ENCODE data around the gene MED27. TPM values are rescaled to one million over a fixed set of nuclear protein-coding genes. Genes with fewer than 3 reads are reported as not detected.

The MED27 gene
- total RNA-seq, 1 experiment from 2014 or later = 30.4 TPM

- intact Hi-C loops (cut with micrococcal nuclease; ENCODE audit: unreplicated experiment) = no loop called here
- no peaks in the 10 kb centered on the region for H3K27me3 Mint-ChIP-seq (ENCODE audit: insufficient read depth, unreplicated experiment)
- peaks cover 10% of the 10 kb centered on the region for H3K9me3 Mint-ChIP-seq (ENCODE audit: unreplicated experiment)
- H3K4me1 ChIP-seq = no peaks in the 10 kb centered on the region
- no peaks in the 10 kb centered on the region for H3K27me3 ChIP-seq (replicated peaks; ENCODE audit: control insufficient read depth, insufficient read depth, low read length)
- no peak overlapping the region for H3K27ac Mint-ChIP-seq (ENCODE audit: unreplicated experiment)
- no peaks in the 10 kb centered on the region for H3K36me3 ChIP-seq (ENCODE audit: control insufficient read depth, insufficient read depth, low read length)
- DNase-seq = no peak
- no peak overlapping the region for H3K4me3 Mint-ChIP-seq (ENCODE audit: unreplicated experiment)
- no TSS peak for BruUV-seq (replicated peaks)
- no peak overlapping the region for H3K4me3 ChIP-seq (ENCODE audit: low read depth, low read length)
- ChIA-PET POLR2A (no interaction called here), CTCF (no interaction called here)
- H3K4me1 Mint-ChIP-seq (ENCODE audit: low read depth, unreplicated experiment) = peaks cover 14% of the 10 kb centered on the region
- no peak for TF ChIP-seq CTCF (IDR thresholded peaks at IDR 0.05; ENCODE audit: insufficient read depth in 1 of 2, low read depth in 1 of 2, low read length in 1 of 2, severe bottlenecking in 1 of 2, unreplicated experiment in 1 of 2)
- H3K36me3 Mint-ChIP-seq (ENCODE audit: insufficient read depth, unreplicated experiment) = no peaks in the 10 kb centered on the region
- H3K9me3 ChIP-seq = no peaks in the 10 kb centered on the region
These were observed 23.9 kb downstream of the MED27 start for GRCh38 chr9:132055756-132056155.

- ChIA-PET POLR2A (no interaction called here), CTCF (no interaction called here)
- no peak overlapping the region for H3K27ac Mint-ChIP-seq (ENCODE audit: unreplicated experiment)
- Histone ChIP-seq H3K27me3 (replicated peaks; ENCODE audit: control insufficient read depth, insufficient read depth, low read length) (no peaks in the 10 kb centered on the region), H3K9me3 (no peaks in the 10 kb centered on the region), H3K36me3 (ENCODE audit: control insufficient read depth, insufficient read depth, low read length) (no peaks in the 10 kb centered on the region; the same call in 1 of the 2 replicates), H3K4me3 (ENCODE audit: low read depth, low read length) (no peak overlapping the region), H3K4me1 (no peaks in the 10 kb centered on the region)
- TF ChIP-seq CTCF (IDR thresholded peaks at IDR 0.05; ENCODE audit: insufficient read depth in 1 of 2, low read depth in 1 of 2, low read length in 1 of 2, severe bottlenecking in 1 of 2, unreplicated experiment in 1 of 2) = no peak
- H3K36me3 Mint-ChIP-seq (ENCODE audit: insufficient read depth, unreplicated experiment) = no peaks in the 10 kb centered on the region
- H3K27me3 Mint-ChIP-seq (ENCODE audit: insufficient read depth, unreplicated experiment) = no peaks in the 10 kb centered on the region
- intact Hi-C loops (cut with micrococcal nuclease; ENCODE audit: unreplicated experiment) = no loop called here
- no peak for DNase-seq
- no TSS peak for BruUV-seq (replicated peaks)
- H3K9me3 Mint-ChIP-seq (ENCODE audit: unreplicated experiment) = peaks cover 10% of the 10 kb centered on the region
- no peak overlapping the region for H3K4me3 Mint-ChIP-seq (ENCODE audit: unreplicated experiment)
- peaks cover 14% of the 10 kb centered on the region for H3K4me1 Mint-ChIP-seq (ENCODE audit: low read depth, unreplicated experiment)
These were observed 25.6 kb downstream of the MED27 start for GRCh38 chr9:132054024-132054423.

GRCh38 chr9:132049900-132050299 is 29.8 kb downstream of the MED27 start:
- Histone ChIP-seq H3K36me3 (ENCODE audit: control insufficient read depth, insufficient read depth, low read length) (no peaks in the 10 kb centered on the region; the same call in 1 of the 2 replicates), H3K4me3 (ENCODE audit: low read depth, low read length) (no peak overlapping the region), H3K9me3 (no peaks in the 10 kb centered on the region), H3K4me1 (no peaks in the 10 kb centered on the region), H3K27me3 (replicated peaks; ENCODE audit: control insufficient read depth, insufficient read depth, low read length) (no peaks in the 10 kb centered on the region)
- POLR2A ChIA-PET = no interaction called here
- DNase-seq = no peak
- CTCF ChIA-PET = no interaction called here
- no TSS peak for BruUV-seq (replicated peaks)
- Mint-ChIP-seq H3K4me1 (ENCODE audit: low read depth, unreplicated experiment) (peaks cover 11% of the 10 kb centered on the region), H3K27ac (ENCODE audit: unreplicated experiment) (no peak overlapping the region), H3K4me3 (ENCODE audit: unreplicated experiment) (no peak overlapping the region), H3K9me3 (ENCODE audit: unreplicated experiment) (no peaks in the 10 kb centered on the region), H3K27me3 (ENCODE audit: insufficient read depth, unreplicated experiment) (no peaks in the 10 kb centered on the region), H3K36me3 (ENCODE audit: insufficient read depth, unreplicated experiment) (no peaks in the 10 kb centered on the region)
- intact Hi-C loops (cut with micrococcal nuclease; ENCODE audit: unreplicated experiment) = no loop called here
- TF ChIP-seq CTCF (IDR thresholded peaks at IDR 0.05; ENCODE audit: insufficient read depth in 1 of 2, low read depth in 1 of 2, low read length in 1 of 2, severe bottlenecking in 1 of 2, unreplicated experiment in 1 of 2) = no peak
